ENCODE results near the gene AKT1S1.
A peak's percentile ranks its signal among the peaks of the same experiment; 100 is the strongest.

The AKT1S1 gene

GRCh38 chr19:49846408-49846807 is 30.7 kb downstream of the AKT1S1 start:
- no peak for DNase-seq (ENCODE audit: low read depth)
- TF ChIP-seq, protein P1, sequence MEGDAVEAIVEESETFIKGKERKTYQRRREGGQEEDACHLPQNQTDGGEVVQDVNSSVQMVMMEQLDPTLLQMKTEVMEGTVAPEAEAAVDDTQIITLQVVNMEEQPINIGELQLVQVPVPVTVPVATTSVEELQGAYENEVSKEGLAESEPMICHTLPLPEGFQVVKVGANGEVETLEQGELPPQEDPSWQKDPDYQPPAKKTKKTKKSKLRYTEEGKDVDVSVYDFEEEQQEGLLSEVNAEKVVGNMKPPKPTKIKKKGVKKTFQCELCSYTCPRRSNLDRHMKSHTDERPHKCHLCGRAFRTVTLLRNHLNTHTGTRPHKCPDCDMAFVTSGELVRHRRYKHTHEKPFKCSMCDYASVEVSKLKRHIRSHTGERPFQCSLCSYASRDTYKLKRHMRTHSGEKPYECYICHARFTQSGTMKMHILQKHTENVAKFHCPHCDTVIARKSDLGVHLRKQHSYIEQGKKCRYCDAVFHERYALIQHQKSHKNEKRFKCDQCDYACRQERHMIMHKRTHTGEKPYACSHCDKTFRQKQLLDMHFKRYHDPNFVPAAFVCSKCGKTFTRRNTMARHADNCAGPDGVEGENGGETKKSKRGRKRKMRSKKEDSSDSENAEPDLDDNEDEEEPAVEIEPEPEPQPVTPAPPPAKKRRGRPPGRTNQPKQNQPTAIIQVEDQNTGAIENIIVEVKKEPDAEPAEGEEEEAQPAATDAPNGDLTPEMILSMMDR (IDR thresholded peaks at IDR 0.05; ENCODE audit: low read depth, low read length, missing control alignments), result no peak
- no peak overlapping the region for H3K4me3 ChIP-seq (ENCODE audit: low read depth, low read length)

DNA sequence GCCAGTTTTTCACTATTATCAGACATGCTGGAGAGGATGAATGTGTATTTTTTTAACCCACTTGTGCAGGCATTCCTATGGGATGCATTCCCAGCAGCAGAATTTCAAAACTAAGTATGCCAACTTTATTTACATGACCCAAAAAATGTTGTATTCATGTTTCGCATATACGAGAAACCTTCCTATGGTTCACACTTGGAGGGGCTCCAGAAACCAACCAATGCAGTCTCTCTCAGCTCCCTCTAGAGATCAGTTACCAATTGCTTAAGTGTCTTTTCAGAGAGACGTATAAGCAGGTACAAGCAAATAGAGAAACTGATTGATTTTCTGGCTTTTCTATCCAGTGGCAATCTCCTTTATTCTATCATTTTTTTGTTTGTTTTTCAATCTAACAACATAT is 31.7 kb downstream of the AKT1S1 start:
- DNase-seq (ENCODE audit: low read depth), result no peak
- no peak overlapping the region for H3K4me3 ChIP-seq (ENCODE audit: low read depth, low read length)
- TF ChIP-seq, protein P1 (IDR thresholded peaks at IDR 0.05; ENCODE audit: low read depth, low read length, missing control alignments), result no peak

DNA sequence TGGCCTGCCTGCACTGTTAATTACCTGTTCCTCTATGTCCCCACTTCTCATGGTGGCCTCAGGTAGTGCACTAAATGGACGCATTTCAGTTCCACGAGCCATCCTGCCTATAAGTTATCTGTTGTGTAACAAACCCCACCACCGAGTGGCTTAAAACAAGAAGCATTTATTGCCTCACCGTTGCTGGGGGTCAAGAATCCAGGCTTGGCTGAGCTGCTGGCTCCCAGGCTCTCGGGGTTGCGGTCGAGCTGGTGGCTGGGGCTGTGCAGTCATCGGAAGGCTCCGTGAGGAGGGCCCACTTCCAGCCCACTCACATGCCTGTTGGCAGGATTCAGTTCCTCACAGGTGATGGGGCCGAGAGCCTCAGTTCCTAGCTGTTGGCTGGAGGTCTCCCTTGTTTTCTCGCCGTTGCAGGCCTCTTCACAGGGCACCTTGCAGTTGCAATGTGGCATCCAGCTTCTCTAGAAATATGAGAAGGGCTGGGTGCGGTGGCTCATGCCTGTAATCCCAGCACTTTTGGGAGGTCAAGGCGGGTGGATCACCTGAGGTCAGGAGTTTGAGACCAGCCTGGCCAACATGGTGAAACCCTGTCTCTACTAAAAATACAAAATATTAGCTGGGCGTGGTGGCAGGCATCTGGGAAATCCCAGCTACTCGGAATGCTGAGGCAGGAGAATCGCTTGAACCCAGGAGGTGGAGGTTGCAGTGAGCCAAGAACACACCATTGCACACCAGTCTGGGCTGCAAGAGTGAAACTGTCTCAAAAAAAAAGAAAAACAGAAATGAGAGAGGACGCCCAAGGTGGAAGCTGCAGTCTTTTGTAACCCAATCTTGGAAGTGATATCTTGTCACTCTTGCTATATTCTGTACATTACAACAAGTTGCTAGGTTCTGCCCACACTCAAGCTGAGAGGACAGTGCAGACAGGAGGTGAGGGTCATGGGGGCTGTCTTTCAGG is 32.7 kb downstream of the AKT1S1 start:
- DNase-seq (ENCODE audit: low read depth), result no peak
- no peak overlapping the region for H3K4me3 ChIP-seq (ENCODE audit: low read depth, low read length)
- TF ChIP-seq, protein P1 (IDR thresholded peaks at IDR 0.05; ENCODE audit: low read depth, low read length, missing control alignments), result no peak

GRCh38 chr19:49843265-49843664 is 33.9 kb downstream of the AKT1S1 start:
- TF ChIP-seq, protein P1 (IDR thresholded peaks at IDR 0.05; ENCODE audit: low read depth, low read length, missing control alignments), result no peak
- H3K4me3 ChIP-seq (ENCODE audit: low read depth, low read length), result no peak overlapping the region
- peak; percentile 39 for DNase-seq (ENCODE audit: low read depth)

- no peak overlapping the region for H3K4me3 ChIP-seq (ENCODE audit: low read depth, low read length)
- DNase-seq (ENCODE audit: low read depth), result no peak
- TF ChIP-seq, protein P1 (IDR thresholded peaks at IDR 0.05; ENCODE audit: low read depth, low read length, missing control alignments), result no peak
Observed at GRCh38 chr19:49840736-49841249, 36.4 kb downstream of the AKT1S1 start.

GRCh38 chr19:49840321-49840720 is 36.8 kb downstream of the AKT1S1 start:
- no peak for DNase-seq (ENCODE audit: low read depth)
- TF ChIP-seq, protein P1 (IDR thresholded peaks at IDR 0.05; ENCODE audit: low read depth, low read length, missing control alignments), result no peak
- no peak overlapping the region for H3K4me3 ChIP-seq (ENCODE audit: low read depth, low read length)
